NCI-H1048 (cell line): ENCODE data around the gene GNGT2.

Experiments
- DNase-seq: peaks from one replicate; lab custom pipeline; 2025; lab: John Stamatoyannopoulos, UW

The GNGT2 gene

GRCh38 chr17:49229076-49229804 lies 18.9 kb upstream of the GNGT2 start:
- no peak for DNase-seq

- DNase-seq, result no peak
Measured at GRCh38 chr17:49227436-49228261, 17.3 kb upstream of the GNGT2 start.

GRCh38 chr17:49226771-49227435 lies 16.5 kb upstream of the GNGT2 start:
- DNase-seq, result no peak

- no peak for DNase-seq
Measured at GRCh38 chr17:49225554-49226236, 15.3 kb upstream of the GNGT2 start.

GRCh38 chr17:49224997-49225337 lies 14.6 kb upstream of the GNGT2 start:
- no peak for DNase-seq

GRCh38 chr17:49224198-49224996 lies 14.0 kb upstream of the GNGT2 start:
- DNase-seq, result no peak

- no peak for DNase-seq
Measured at GRCh38 chr17:49223517-49224197, 13.3 kb upstream of the GNGT2 start.

GRCh38 chr17:49223168-49223516 lies 12.8 kb upstream of the GNGT2 start:
- no peak for DNase-seq

- no peak for DNase-seq
Measured at GRCh38 chr17:49219987-49220386, 9.6 kb upstream of the GNGT2 start.

- no peak for DNase-seq
Measured at GRCh38 chr17:49218941-49219913, 8.9 kb upstream of the GNGT2 start.

GRCh38 chr17:49217651-49218413 lies 7.5 kb upstream of the GNGT2 start:
- no peak for DNase-seq

GRCh38 chr17:49216953-49217650 lies 6.7 kb upstream of the GNGT2 start:
- no peak for DNase-seq

GRCh38 chr17:49216482-49216881 lies 6.1 kb upstream of the GNGT2 start:
- DNase-seq, result no peak

GRCh38 chr17:49214676-49215360 lies 4.4 kb upstream of the GNGT2 start:
- DNase-seq, result no peak

- DNase-seq, result no peak
Measured at GRCh38 chr17:49213847-49214246, 3.5 kb upstream of the GNGT2 start.

GRCh38 chr17:49213399-49213798 lies 3.0 kb upstream of the GNGT2 start:
- DNase-seq, result no peak

- DNase-seq, result no peak
Measured at GRCh38 chr17:49209061-49209571, 1.3 kb downstream of the GNGT2 start.

GRCh38 chr17:49204516-49204915 lies 5.9 kb downstream of the GNGT2 start:
- DNase-seq, result no peak
